Measurements from ENCODE around the gene RNF169. TPM values are rescaled to one million over a fixed set of nuclear protein-coding genes. Genes with fewer than 3 reads are reported as not detected.

RNF169 gene
- total and polyA plus RNA-seq, 2 experiments from 2014 or later: 0.78 to 16.5 TPM

GRCh38 chr11:74743640-74744039 is 5.0 kb upstream of the RNF169 start:
- no peaks in the 10 kb centered on the region for H3K27me3 ChIP-seq (ENCODE audit: insufficient read depth)
- DNase-seq (ENCODE audit: low spot score) (no peak), ATAC-seq (no peak)
- Mint-ChIP-seq H3K27me3 (ENCODE audit: insufficient read depth, low read depth, poor library complexity) (peaks cover 7% of the 10 kb centered on the region), H3K27ac (no peak overlapping the region), H3K4me1 (peaks cover 15% of the 10 kb centered on the region), H3K36me3 (ENCODE audit: low read depth) (peaks cover 19% of the 10 kb centered on the region), H3K4me3 (no peak overlapping the region), H3K9me3 (peaks cover 30% of the 10 kb centered on the region)
- H3K27ac ChIP-seq (ENCODE audit: low read depth): no peak overlapping the region
- no peak overlapping the region for H3K4me3 ChIP-seq
- no peaks in the 10 kb centered on the region for H4K20me1 ChIP-seq (replicated peaks; ENCODE audit: insufficient read depth)
- H3K4me2 ChIP-seq: no peak overlapping the region
- 0 out of 2 replicates have a peak, but pooled peaks cover 8% of the 10 kb centered on the region for H3K9me2 ChIP-seq (ENCODE audit: insufficient read depth)
- no peaks in the 10 kb centered on the region for H3K79me2 ChIP-seq (replicated peaks; ENCODE audit: insufficient read depth)
- peaks cover 11% of the 10 kb centered on the region; the same call in 1 of the 2 replicates for H3K36me3 ChIP-seq (ENCODE audit: insufficient read depth)
- H3F3A ChIP-seq (replicated peaks; ENCODE audit: low read depth): no peaks in the 10 kb centered on the region
- TF ChIP-seq JUNB (IDR thresholded peaks at IDR 0.05; ENCODE audit: unreplicated experiment) (no peak), ETS1 (IDR thresholded peaks at IDR 0.05) (no peak), EZH2phosphoT487 (IDR thresholded peaks at IDR 0.05; ENCODE audit: unreplicated experiment) (no peak), CTCF (conservative IDR thresholded peaks at IDR 0.05; ENCODE audit: low read depth in 2 of 2) (no peak), REST (IDR thresholded peaks at IDR 0.05; ENCODE audit: unreplicated experiment) (no peak), NANOG (IDR thresholded peaks at IDR 0.05; ENCODE audit: borderline replicate concordance) (no peak), ZNF462 (CRISPR knock-in tag; IDR thresholded peaks at IDR 0.05) (no peak), EZH2 (IDR thresholded peaks at IDR 0.05; ENCODE audit: low read depth, unreplicated experiment) (no peak), ZNF114 (CRISPR knock-in tag; IDR thresholded peaks at IDR 0.05) (no peak), ZNF331 (CRISPR knock-in tag; IDR thresholded peaks at IDR 0.05; ENCODE audit: low read depth) (no peak)
- H2AFZ ChIP-seq: no peak overlapping the region
- H3K4me1 ChIP-seq (ENCODE audit: insufficient read depth): peaks cover 10% of the 10 kb centered on the region; the same call in 1 of the 2 replicates

Measured in GM23338 (cell line).